Measurements from ENCODE around the gene MRPL48.

GRCh38 chr11:73860202-73860601, 72.5 kb downstream of the MRPL48 start:
- TF ChIP-seq POLR2A (IDR thresholded peaks at IDR 0.05; ENCODE audit: low read depth, low read length) = no peak
- TF ChIP-seq TAF1 (IDR thresholded peaks at IDR 0.05; ENCODE audit: low read depth, low read length) = no peak
- no peak for TF ChIP-seq POLR2AphosphoS5 (IDR thresholded peaks at IDR 0.05; ENCODE audit: low read depth, low read length)
- no peak for TF ChIP-seq POU2F2 (IDR thresholded peaks at IDR 0.05; ENCODE audit: low read depth, low read length)
